Embryonic facial prominence (tissue), 1 donor: ENCODE data around the gene WFS1.

Experiments used
- DNase-seq: peaks from one replicate; pipeline ENCODE4 v3.0.0-alpha.2; 2016; ENCODE audit errors: extremely low spot score

Gene WFS1, protein sequence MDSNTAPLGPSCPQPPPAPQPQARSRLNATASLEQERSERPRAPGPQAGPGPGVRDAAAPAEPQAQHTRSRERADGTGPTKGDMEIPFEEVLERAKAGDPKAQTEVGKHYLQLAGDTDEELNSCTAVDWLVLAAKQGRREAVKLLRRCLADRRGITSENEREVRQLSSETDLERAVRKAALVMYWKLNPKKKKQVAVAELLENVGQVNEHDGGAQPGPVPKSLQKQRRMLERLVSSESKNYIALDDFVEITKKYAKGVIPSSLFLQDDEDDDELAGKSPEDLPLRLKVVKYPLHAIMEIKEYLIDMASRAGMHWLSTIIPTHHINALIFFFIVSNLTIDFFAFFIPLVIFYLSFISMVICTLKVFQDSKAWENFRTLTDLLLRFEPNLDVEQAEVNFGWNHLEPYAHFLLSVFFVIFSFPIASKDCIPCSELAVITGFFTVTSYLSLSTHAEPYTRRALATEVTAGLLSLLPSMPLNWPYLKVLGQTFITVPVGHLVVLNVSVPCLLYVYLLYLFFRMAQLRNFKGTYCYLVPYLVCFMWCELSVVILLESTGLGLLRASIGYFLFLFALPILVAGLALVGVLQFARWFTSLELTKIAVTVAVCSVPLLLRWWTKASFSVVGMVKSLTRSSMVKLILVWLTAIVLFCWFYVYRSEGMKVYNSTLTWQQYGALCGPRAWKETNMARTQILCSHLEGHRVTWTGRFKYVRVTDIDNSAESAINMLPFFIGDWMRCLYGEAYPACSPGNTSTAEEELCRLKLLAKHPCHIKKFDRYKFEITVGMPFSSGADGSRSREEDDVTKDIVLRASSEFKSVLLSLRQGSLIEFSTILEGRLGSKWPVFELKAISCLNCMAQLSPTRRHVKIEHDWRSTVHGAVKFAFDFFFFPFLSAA

DNA sequence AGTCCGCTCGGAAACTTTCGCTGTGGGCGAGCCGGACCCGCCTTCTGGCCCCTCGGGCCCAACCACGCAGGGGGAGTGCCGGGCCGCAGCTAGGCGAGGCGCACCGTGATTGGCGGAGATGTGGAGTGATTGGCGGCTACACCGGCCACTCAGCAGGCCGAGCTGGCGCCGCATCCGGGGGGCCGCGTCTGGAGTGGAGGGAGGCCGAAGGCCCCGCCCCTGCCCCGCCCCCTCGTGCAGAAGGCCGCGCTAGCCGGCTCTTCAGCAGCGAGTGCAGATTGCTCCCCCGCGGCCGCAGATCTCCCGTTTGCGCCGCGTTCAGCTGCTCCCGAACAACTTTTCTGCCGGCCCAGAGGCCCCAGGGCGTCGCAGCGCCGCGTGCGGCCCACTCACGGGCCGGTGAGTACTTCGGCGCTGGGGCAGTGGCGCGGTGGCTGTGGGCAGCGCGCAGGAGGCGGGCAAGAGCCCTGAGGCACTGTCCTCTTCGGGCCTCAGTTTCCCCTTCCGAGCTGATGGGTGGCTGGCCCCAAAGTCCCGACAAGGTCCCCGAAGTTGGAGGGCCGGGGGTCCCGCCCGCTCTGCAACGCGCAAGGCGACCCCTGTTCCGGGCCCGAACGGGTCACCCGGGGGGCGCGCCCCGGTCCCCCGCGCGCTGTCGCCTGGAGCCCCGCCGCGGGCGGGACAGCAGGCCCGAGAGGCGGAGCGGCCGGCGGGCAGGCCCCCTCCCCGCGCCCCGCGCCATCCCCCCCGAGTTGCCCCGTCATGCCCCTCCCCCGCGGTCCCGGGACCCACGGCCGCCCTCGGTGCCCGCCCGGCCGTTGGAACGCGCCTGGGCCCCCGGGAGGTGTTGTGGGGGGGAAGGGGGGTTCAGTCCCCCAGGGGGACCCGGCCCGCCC is at the start of gene WFS1:
Gene WFS1, plus strand, starts transcription at position 235 of the 896 bp plus-strand sequence. CDS start 7,606 bp downstream, outside the sequence.
- DNase-seq = peak; percentile 94

DNA sequence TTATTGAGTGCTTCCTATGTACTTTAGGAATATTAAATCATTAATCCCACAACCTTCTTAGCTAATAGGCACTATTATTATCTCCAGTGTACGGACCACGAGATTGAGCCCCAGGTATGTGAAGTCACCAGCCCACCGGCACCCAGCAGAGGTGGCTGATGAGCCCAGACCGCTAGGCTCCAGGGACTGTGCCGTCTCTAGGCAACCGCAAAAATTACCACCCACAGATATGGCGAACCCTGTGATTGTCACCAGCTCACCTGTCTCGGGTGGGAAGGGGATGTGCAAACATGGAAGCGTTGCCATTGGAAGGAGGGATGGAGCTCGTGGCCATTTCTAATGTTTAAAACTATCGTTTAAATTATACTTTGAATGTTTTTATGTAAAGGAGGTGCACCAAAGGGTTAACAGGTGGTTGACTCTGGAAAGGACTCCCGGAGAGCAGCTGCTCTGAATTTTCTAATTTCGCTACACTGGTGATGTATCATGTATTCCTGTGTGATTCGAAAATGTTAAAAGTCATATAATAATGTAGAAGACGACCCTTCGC is 48.3 kb upstream of the WFS1 start:
- no peak for DNase-seq

DNA sequence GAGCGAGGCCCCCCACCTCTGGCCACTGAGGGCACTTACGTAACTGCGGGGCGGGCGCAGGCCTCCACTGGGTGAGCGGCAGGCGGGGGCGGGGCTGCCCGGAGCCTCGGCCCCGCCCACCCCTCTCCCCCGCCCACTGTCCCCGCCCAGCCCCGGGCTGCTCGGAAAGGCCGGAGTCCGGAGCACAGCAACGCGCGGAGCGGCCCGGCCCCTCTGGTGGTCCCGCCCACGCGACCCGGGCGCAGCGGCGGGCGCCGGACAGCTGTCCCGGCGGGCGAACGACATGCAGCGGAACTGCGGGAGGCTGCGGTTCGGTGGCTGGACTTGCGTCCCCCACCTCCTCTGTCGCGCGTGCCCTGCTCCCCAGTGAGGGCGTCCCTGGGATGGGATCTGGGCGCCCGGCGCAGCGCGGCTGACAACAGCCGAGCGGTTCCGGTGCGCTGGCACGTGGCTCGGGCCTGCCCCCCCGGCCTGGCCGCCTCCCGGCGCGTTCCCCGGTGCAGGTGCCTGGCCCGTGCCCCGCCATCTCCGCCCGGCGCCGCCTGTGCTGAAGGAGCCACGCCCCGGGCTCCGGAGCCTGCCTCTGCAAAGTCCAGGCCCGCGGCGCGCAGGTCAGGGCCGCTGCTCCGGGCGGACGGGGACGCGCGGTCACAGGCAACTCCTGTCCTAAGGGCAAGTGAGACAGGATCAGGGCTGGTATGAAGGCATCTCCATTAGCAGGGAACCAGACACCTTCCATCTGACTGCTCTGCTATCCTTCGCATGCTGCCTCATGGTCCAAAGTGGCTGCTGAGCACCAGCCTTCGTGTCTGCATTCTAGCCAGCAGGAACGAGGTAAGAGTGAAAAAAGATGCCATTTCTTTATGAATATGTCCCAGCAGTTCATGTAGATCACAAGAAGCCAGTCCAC is 47.5 kb upstream of the WFS1 start:
- no peak for DNase-seq

DNA sequence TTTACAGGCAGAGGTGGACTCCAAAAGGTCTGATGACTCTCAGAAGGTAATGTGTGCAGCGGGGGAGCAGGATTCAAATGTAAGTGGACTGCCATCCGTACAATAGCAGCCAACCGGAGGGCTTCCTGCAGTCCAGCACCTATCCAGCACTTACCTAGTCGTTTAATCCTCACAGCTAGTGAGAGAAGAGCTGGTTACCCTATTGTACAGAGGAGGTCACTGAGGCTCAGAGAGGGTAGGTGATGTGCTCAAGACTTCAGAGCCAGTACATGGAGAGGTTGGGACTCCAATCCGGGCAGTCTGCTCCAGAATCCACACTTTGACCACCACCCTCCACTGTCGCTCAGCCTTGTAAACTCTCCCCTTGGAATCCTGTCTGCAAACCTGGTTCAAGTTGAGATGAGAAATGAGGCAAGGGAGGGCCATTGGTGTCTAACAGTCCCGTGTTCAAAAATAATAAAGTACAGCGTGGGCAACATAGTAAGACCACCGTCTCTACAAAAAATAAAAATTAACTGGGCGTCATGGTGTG is 46.8 kb upstream of the WFS1 start:
- DNase-seq = no peak

DNA sequence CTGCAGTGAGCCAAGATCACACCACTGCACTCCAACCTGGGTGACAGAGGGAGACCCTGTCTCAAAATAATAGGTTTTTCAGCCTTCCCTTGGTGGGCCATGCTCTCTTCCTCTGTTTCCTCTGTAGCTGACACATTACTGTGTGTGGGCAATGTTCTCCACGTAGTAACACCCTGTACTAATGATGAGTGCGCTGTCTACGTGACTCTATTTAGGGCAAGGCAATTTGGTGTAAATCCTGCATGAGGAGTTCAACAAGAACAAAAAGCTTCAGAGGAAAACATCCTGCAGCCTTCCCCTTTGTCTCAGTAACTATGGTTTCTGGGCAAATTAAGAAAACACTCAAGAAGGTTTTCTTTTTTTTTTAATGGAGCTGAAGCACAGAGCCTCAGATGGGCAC is 44.9 kb upstream of the WFS1 start:
- no peak for DNase-seq

DNA sequence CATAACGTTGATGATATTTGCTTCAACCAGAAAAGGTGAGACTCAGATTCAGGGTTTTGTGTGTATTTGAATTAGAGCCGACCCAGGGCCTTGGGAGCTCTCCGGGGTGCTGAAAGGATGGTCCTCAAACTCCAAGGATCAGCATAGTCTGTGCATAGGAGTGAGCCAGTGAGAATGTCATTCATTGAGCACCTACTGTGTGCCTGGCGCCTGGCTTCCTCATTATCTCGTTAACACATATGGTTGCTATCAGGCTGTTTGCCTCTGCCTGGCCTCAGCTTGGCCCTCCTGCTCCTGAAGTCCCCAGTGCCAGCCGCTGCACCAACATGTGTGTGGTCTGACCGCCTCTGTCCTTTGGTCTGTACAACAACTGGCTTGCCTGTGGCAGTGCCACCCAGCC is 44.2 kb upstream of the WFS1 start:
- no peak for DNase-seq

DNA sequence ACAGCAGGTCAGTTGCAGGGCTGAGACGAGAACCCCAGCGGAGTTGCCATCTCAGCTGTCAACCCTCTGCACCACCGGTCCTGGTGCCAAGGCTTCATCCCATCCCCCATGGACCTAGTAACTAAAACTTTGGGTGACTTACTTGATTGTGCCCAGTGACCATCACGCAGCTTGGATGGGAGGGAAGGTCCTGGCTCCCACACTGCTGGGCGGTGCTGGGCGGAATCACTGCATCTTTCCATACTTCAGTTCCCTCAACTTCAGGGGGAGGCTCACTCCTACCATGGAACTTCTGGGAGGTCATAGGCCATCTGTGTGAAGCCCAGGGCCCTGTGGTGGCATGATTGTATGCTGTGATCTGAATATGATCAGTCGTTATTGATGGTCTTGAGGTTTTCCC is 43.1 kb upstream of the WFS1 start:
- DNase-seq = no peak

DNA sequence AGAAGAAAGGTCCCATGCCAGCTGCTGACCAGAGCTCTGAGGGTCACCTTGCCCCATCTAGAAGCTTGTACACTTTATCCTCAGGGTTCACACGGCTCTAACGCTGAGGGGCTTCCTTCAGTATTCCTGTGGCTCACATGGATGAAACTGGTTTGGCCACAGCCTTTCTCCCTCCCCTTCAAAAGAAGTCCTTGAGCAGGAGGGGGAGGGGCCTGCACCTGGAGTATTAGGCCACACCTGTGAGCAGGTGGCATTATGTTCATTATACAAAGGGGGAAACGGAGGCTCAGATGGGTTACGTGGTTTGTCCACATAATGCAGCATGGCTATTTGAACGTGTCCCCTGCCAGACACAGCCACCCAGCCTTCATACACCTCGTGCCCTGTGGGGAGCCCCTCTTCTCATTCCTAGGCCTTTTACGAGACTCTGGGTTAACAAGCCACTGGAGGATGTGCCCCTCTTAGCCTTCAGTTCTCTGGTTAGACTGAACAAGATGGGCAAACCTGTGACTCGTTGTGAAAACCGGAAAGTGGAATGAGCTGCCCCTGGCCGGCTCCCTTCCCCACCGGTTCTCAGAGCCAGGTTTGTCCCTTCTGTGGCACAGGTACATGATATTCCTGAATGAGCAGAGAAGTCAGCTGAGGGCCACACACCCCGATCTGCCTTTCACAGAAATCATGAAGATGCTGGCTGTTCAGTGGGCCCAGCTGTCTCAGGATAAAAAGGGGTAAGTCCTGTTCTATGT is 42.1 kb upstream of the WFS1 start:
- DNase-seq = no peak

DNA sequence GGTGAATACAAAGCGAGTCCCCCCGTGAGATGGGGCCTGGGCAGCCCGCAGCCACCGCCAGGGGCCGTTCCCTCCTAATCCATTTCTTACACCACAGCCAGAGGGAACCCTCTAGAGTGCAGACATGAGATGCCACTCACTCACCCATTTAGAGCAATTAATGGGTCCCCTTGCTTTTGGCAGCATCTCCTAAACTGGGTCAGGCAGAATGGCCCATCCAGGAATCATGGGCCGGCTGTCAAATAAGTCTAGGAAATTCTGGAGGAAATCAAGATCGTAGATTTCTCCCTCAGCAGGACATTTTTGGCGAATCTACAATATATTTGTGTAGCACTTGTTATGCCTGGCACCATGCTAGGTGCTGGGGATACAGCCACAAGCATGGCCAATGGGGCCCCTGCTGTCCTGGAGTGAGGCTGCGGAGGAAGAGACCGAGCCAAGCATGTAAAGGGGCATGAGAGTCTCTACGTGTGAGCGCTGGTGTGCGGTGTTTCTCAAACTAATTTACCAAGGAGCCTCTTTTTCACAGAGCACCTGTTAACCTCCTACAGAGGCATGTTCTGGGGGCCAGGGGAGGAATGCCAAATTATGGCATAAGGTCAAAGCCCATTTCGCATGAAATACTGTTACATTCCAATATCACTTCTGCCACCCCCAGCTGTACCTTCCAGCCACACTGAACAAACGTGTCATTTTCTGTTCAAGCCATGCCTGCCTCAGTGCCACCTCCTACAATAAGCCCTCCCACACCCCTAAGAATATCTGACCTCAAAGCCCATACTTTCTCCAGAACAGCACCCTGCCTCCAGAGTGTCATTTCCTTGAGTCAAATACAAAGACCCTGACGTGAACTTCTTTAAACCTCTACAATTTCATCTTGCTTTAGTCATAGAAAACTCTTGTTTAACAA is 41.2 kb upstream of the WFS1 start:
- no peak for DNase-seq

DNA sequence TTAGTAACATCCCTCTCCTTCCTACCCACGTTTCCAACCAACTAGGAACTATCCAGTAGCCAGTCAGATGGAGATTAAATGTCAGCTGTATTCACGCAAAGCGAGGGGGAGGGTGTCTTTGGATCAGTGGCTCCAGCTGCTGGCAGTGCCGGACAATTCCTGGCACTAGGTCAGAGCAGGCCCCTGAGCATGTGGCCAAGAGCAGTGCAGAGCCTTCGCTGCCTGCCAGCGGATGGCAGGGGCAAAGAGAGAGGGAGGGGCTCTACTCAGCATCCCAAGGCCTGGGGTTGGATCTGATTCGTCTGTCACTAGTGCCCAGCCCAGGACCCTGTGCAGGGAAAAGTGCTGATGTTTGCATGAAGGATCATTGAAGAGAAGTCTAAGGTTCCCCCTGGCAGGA is 40.6 kb upstream of the WFS1 start:
- no peak for DNase-seq

DNA sequence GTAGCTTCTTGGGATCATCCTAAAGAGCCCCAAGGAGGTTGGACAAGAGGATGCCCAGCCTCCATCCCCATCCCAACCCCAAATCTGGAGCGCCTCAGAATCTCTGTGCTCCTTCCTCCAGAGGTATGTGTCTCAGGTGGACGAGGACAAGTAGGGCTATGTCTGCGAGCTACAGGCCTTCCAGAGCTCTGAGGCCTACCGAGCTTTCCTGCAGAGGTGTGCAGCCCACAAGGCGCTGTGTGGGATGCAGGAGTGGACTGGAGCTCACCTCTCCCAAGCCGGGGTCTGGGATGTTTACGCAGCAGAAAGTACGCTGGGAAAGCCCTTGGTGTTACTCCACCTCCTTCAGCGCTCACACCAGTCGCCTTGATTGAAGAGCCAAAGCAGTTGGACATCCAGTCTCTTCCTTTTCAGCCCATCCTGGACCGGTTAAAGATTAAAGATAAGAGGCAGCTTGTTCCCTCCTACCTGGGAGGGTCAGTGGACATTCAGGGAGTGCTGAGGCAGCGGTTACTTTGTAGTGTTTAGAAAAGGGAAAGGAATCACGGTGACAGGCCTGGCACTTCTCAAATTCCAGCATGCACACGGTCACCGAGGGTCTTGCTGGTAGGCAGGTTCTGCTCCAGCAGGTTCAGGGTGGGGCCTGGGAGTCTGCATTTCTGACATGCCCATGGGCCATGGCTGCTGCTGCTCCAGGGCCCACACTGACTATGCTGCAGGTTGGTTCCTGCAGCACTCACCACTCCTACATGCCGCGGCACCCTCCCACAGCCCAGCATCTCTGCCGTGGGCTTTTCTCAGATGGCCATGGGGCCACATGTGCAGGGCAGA is 39.8 kb upstream of the WFS1 start:
- no peak for DNase-seq

DNA sequence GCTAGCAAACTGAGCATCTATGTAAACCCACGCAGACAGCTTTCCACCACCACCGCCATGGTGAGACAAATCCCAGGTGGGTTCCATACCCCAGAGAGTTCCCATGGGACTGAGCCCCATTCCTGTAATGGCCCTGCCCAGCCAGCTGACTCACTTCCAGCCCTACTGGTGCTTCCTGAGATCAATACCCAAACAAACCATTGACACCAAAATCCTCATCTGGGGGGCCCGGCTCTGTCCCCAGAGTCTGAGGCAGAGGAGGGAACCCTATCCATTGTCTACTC is 39.2 kb upstream of the WFS1 start:
- DNase-seq = no peak

DNA sequence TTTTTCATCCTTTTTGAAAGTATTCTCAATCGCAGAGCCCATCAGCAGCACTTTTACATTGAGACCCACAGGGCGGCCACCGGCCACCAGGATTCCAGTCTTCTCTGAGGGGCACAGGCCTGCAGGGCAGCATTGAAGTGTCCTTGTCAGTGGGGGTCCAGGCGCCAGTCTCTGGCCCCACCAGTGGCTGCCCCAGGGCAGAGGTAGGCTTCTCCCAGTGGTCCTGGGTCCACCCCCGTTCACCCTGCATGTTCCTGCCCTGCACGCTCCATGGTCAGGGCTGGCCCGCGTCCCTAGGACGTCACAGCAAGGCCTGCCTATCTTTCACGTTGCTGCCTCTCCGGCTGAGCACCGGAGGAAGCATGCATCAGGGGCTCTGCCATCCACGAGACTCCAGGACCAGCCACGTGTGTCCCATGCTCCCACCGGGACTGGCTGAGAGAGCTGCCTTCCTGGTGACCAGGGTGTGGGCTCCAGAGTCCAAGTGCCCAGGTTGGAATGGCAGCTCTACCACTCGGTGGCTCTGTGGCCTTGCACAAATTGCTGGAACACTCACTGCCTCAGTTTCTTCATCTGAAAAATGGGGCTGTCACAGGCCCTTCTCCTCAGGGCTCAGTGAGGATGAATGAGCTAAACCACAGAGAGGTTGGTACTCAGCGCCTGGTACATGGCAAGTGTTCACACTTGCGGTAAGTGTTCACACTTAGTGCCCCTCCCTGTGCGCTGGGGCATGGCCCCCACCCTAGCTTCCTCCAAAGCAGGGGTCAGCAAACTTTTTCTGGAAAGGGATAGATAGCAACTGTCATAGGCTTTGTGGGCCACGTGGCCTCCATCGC is 38.6 kb upstream of the WFS1 start:
- no peak for DNase-seq

DNA sequence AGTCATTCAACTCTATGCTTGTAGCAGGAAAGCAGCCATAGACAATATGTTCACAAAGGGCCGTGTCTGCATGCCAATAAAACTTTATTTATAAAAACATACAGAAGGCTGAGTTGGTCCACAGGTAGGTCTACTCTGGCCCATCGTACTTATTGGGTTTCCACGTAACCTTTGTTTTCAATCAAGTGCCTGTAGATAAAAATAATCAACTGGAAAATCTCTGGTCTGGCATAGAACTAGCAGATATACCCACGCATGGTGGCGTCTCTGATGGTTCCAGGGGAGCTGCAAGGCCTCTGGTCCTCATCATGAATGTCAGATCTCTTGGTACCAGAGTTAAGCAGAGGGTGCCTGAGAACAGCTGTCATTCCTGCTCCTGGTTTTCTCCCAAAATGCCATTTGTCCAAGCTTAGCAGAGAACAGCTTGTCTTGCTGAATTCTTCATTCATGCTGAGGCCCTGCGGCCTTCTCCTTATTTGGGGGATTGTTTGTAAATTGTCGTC is 37.9 kb upstream of the WFS1 start:
- DNase-seq = no peak

DNA sequence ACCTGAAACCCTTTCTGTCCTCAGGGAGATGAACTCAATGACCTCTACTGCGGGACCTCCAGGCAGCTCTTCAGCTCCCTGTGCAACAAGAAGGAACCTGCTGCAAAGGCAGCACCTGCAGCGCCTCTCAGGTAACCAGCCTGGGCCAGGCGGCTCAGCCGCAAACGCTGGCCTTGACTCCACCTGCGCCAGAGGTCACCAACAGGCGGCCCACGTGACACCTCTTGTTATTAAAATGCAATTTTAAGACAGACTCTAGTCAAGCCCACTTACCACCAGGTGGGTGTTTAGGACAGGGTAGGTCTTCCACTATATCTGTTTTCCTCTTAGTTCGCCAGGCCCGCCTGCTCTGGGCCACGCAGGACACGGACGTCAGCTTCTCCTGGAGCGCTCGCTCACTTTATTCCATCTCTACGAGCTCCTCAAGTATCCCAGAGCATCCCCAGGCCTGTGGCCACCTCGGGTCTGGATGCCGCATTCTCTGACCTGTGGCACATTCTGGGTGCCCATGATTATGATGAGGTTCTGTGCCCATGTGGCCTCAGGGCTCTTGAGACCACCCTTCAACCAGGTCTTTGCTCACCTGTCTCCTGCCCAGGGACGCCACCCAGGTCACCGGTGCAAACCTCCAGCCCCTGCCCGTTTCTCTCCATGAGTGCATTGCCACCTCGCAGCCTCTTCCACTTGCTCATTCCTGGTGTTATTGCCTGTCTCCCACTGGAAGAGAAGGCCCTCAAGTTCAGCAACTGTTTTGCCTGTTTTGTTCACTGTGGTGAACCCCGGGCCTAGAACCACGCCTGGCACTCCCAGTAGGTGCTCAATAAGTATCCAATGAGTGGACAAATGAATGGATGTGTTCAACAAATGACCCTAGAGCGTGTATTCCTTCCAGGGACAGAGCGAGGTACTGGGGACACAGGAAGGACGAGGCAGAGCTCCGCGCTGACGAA is 36.5 kb upstream of the WFS1 start:
- no peak for DNase-seq

DNA sequence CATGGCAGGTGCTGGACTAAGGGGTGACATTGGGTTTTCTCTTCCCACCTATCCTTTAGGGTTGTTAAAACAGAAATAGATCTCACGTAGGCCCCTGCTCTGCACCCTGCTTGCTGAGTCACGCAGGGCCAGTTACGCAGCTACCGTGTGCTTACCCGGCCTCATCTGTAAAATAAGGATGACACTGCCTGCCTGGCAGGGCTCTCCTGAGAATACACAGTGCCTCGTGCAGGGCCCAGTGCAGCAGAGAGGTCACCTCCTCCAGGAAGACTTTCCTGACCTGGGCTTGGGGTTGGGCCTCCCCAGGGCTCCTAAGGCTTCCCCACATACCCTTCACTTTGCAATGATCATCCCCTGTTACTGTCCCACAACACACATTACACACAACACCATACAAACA is 35.7 kb upstream of the WFS1 start:
- no peak for DNase-seq
